Upper lobe of left lung (tissue), 6 donors: ENCODE measurements around the gene LCE1C. TPM values are rescaled to one million over a fixed set of nuclear protein-coding genes. Genes with fewer than 3 reads are reported as not detected.

Experiments used
- ATAC-seq, 2 donors: fragments of 200-7000 bp; cut with Tn5 transposase; one replicate each; pipeline ENCODE4 v1.9.1; 2022; ENCODE audit warnings: mild to moderate bottlenecking in 2 of 2, moderate library complexity in 2 of 2; ENCODE audit not compliant: low FRiP score in 2 of 2
- DNase-seq, 2 donors: peaks; one replicate each; pipeline ENCODE4 v3.0.0-alpha.2; 2019 to 2020
- H3K27ac ChIP-seq, 4 donors: fragments of 200-600 bp; sonication (generic); one replicate each; pipeline ENCODE4 v1.5.1; 2016 to 2019
- H3K27me3 ChIP-seq, 4 donors: fragments of 200-600 bp; sonication (generic); one replicate each; pipeline ENCODE4 v1.5.1; 2017 to 2019
- H3K36me3 ChIP-seq, 4 donors: fragments of 200-600 bp; sonication (generic); one replicate each; pipeline ENCODE4 v1.5.1; 2016 to 2019
- H3K4me1 ChIP-seq, 4 donors: fragments of 200-600 bp; sonication (generic); one replicate each; pipeline ENCODE4 v1.5.1; 2018 to 2019
- H3K4me3 ChIP-seq, 4 donors: fragments of 200-600 bp; sonication (generic); one replicate each; pipeline ENCODE4 v1.5.1; 2017 to 2019; ENCODE audit warnings: mild to moderate bottlenecking in 2 of 4, moderate library complexity in 1 of 4
- H3K9me3 ChIP-seq, 4 donors: fragments of 200-600 bp; sonication (generic); one replicate each; pipeline ENCODE4 v1.5.1; 2018 to 2019
- CTCF ChIP-seq, 6 experiments: fragments of 450-650 bp in 4 of 6; fragments of 200-600 bp in 2 of 6; sonication (generic) in 2 of 6; IDR thresholded peaks; one replicate each; pipeline ENCODE4 v1.5.1; 2016 to 2019; ENCODE audit warnings: antibody characterized with exemption in 6 of 6
- EP300 ChIP-seq, 4 donors: sonication (generic); formaldehyde crosslinking; IDR thresholded peaks; one replicate each; pipeline ENCODE4 v1.5.1; 2017; ENCODE audit warnings: antibody characterized with exemption in 4 of 4, control low read depth in 2 of 4
- POLR2A ChIP-seq, 4 donors: fragments of 450-650 bp; IDR thresholded peaks; one replicate each; pipeline ENCODE4 v1.5.1; 2016 to 2017; ENCODE audit warnings: antibody characterized with exemption in 4 of 4, mild to moderate bottlenecking in 2 of 4
- POLR2AphosphoS5 ChIP-seq, 2 donors: sonication (generic); formaldehyde crosslinking; IDR thresholded peaks; one replicate each; pipeline ENCODE4 v1.5.1; 2017; ENCODE audit warnings: antibody characterized with exemption in 2 of 2
- WGBS, 2 donors: methylation state at CpG; one replicate each; pipeline ENCODE4 v1.1.5; 2017 to 2018; 5-methylcytosine and 5-hydroxymethylcytosine counted together
- total RNA-seq, 6 donors: library from RNA; depleted of rRNA in 4 of 6; stranded (reverse); fragments of >200 nt in 4 of 6; gene quantifications; one replicate each; pipeline versions ENCODE4 v1.1.0 to v1.2.1, GENCODE V29; 2016 to 2021
- donor health status: DM: no; HTN: no; CAD: no; lungs with moderate emphysema.
- donor health status: DM: no; HTN: yes; CAD: no; lungs with severe emphysema.

Gene LCE1C
- not detected for total RNA-seq

- 26 to 67% methylated on average over 3 of the region's 3 CpGs for WGBS, 2 donors
- DNase-seq (no peak), ATAC-seq (peak in 1 of 2 donors; percentile 15)
- H3K27ac ChIP-seq = no peak within 1 kb of the TSS
- H3K9me3 ChIP-seq = peaks cover 0 to 3% (median 0%) of the 10 kb centered on the region in 4 donors
- H3K4me1 ChIP-seq = no peaks in the 10 kb centered on the region
- H3K4me3 ChIP-seq = no peak within 1 kb of the TSS
- TF ChIP-seq EP300 (IDR thresholded peaks at IDR 0.05) (no peak), POLR2A (IDR thresholded peaks at IDR 0.05) (no peak), CTCF (IDR thresholded peaks at IDR 0.05) (no peak), POLR2AphosphoS5 (IDR thresholded peaks at IDR 0.05) (no peak)
- no peaks in the 10 kb centered on the region for H3K27me3 ChIP-seq
- H3K36me3 ChIP-seq = no peaks in the 10 kb centered on the region
Observed at GRCh38 chr1:152806576-152806975, at the start of gene LCE1C. Gene LCE1C, minus strand, starts transcription at chr1:152806651. Its CDS starts 1,173 bp downstream, at chr1:152805478.

GRCh38 chr1:152855661-152856060 is 49.2 kb upstream of the LCE1C start:
- WGBS, 2 donors = 51 to 69% methylated on average over 2 of the region's 2 CpGs
- Histone ChIP-seq H3K27me3 (no peaks in the 10 kb centered on the region), H3K4me3 (no peak overlapping the region), H3K27ac (no peak overlapping the region), H3K36me3 (no peaks in the 10 kb centered on the region), H3K4me1 (no peaks in the 10 kb centered on the region), H3K9me3 (no peaks in the 10 kb centered on the region)
- no peak for TF ChIP-seq EP300 (IDR thresholded peaks at IDR 0.05)
- TF ChIP-seq POLR2A (IDR thresholded peaks at IDR 0.05) = no peak
- no peak for TF ChIP-seq CTCF (IDR thresholded peaks at IDR 0.05)
- no peak for ATAC-seq
- DNase-seq = no peak

GRCh38 chr1:152842556-152842955 is 36.1 kb upstream of the LCE1C start, which contains the start of gene LCE6A:
Gene LCE6A, plus strand, starts transcription at chr1:152842856. Its CDS starts 665 bp downstream, at chr1:152843521.
- 93% methylated on average over 2 to 3 of the region's 3 CpGs for WGBS, 2 donors
- no peak within 1 kb of the TSS for H3K27ac ChIP-seq
- no peak within 1 kb of the TSS for H3K4me3 ChIP-seq
- H3K9me3 ChIP-seq = no peaks in the 10 kb centered on the region
- DNase-seq (no peak), ATAC-seq (no peak)
- no peaks in the 10 kb centered on the region for H3K36me3 ChIP-seq
- H3K4me1 ChIP-seq = no peaks in the 10 kb centered on the region
- TF ChIP-seq EP300 (IDR thresholded peaks at IDR 0.05) = no peak
- no peaks in the 10 kb centered on the region for H3K27me3 ChIP-seq

- no peak for ATAC-seq
- Histone ChIP-seq H3K27ac (no peak overlapping the region), H3K36me3 (no peaks in the 10 kb centered on the region), H3K9me3 (no peaks in the 10 kb centered on the region), H3K4me3 (no peak overlapping the region), H3K27me3 (no peaks in the 10 kb centered on the region), H3K4me1 (no peaks in the 10 kb centered on the region)
- no peak for DNase-seq
- WGBS, 2 donors = 55 to 57% methylated on average over 2 of the region's 2 CpGs
- TF ChIP-seq CTCF (IDR thresholded peaks at IDR 0.05) (no peak), EP300 (IDR thresholded peaks at IDR 0.05) (no peak), POLR2AphosphoS5 (IDR thresholded peaks at IDR 0.05) (no peak), POLR2A (IDR thresholded peaks at IDR 0.05) (no peak)
Observed at GRCh38 chr1:152836870-152837269, 30.4 kb upstream of the LCE1C start.

- no peaks in the 10 kb centered on the region for H3K27me3 ChIP-seq
- H3K4me3 ChIP-seq = no peak within 1 kb of the TSS
- TF ChIP-seq POLR2AphosphoS5 (IDR thresholded peaks at IDR 0.05) (no peak), CTCF (IDR thresholded peaks at IDR 0.05) (no peak), EP300 (IDR thresholded peaks at IDR 0.05) (no peak), POLR2A (IDR thresholded peaks at IDR 0.05) (no peak)
- WGBS, 2 donors = 59 to 85% methylated on average over 2 of the region's 2 CpGs
- H3K4me1 ChIP-seq = no peaks in the 10 kb centered on the region
- no peak for ATAC-seq
- DNase-seq = no peak
- H3K9me3 ChIP-seq = no peaks in the 10 kb centered on the region
- H3K36me3 ChIP-seq = no peaks in the 10 kb centered on the region
- no peak within 1 kb of the TSS for H3K27ac ChIP-seq
Observed at GRCh38 chr1:152827173-152827572, 20.7 kb upstream of the LCE1C start, which contains the start of gene LCE1A. Gene LCE1A, plus strand, starts transcription at chr1:152827473. Its CDS starts 0 bp downstream, at chr1:152827473.
